ENCODE measurements around the gene DLK1. TPM values are rescaled to one million over a fixed set of nuclear protein-coding genes. Genes with fewer than 3 reads are reported as not detected.

The DLK1 gene
- total and polyA plus RNA-seq, 2 of the 13 experiments (the other 11 are each of a cell fraction or from before 2014, with no cell fraction given), result 95.5 to 312 TPM

- CTCF ChIA-PET (ENCODE audit: low intra/inter-chr PET ratio, low total read pairs), result no interaction called here
- H3K27me3 ChIP-seq (ENCODE audit: control insufficient read depth in 1 of 2, insufficient read depth in 2 of 2, low read length in 2 of 2), result no peaks in the 10 kb centered on the region
These were observed 44.0 kb downstream of the DLK1 start for GRCh38 chr14:100770605-100771120.

More at GRCh38 chr14:100770605-100771120, 44.0 kb downstream of the DLK1 start:
- ATAC-seq, result no peak
- Histone ChIP-seq H2AFZ (ENCODE audit: low read length) (no peak overlapping the region), H3K36me3 (replicated peaks in 1 of 2; ENCODE audit: control insufficient read depth in 1 of 2, insufficient read depth in 2 of 2, low read length in 2 of 2) (no peaks in the 10 kb centered on the region), H3K4me3 (replicated peaks in 1 of 3; ENCODE audit: insufficient read depth in 1 of 3, low read depth in 2 of 3, low read length in 3 of 3) (no peak overlapping the region), H3K9me3 (ENCODE audit: low read length) (peaks cover 6% of the 10 kb centered on the region), H3K4me2 (ENCODE audit: low read depth, low read length) (no peak overlapping the region), H3K4me1 (ENCODE audit: insufficient read depth, low read length) (peaks cover 37% of the 10 kb centered on the region), H3K27ac (ENCODE audit: extremely low read length, insufficient read depth, low read length) (peak overlapping the region; percentile 36), H3K9ac (ENCODE audit: insufficient read depth, low read depth, low read length) (no peak overlapping the region), H4K20me1 (ENCODE audit: insufficient read depth, low read length) (no peaks in the 10 kb centered on the region), H3K79me2 (ENCODE audit: insufficient read depth, low read length) (no peaks in the 10 kb centered on the region)
- BruUV-seq (replicated peaks), result no TSS peak
- POLR2A ChIA-PET, result interaction anchor here (0.8 to 4.3 kb wide), 6 partner anchors 9 to 51 kb away, joined by 3 to 34 read pairs (median 6); no protein-coding TSS in a partner anchor
- in situ Hi-C loops (cut with HindIII; ENCODE audit: extremely low pct_ligation_motif_present, low pct_unique_long_range_greater_than_20kb), result no loop called here
- DNase-seq (ENCODE audit: low spot score), result no peak
- WGBS (ENCODE audit: low lambda C conversion rate), result 95% methylated on average over 5 of the region's 5 CpGs
- FAIRE-seq, result no peak
- intact Hi-C loops (cut with micrococcal nuclease; ENCODE audit: unreplicated experiment), result no loop called here
- TF ChIP-seq MAF1 (CRISPR knock-in tag; IDR thresholded peaks at IDR 0.05; ENCODE audit: borderline replicate concordance), result no peak
- no peak for TF ChIP-seq HNF4G (IDR thresholded peaks at IDR 0.05; ENCODE audit: borderline replicate concordance, low read depth, low read length)
- no peak for TF ChIP-seq HNF4G (CRISPR knock-in tag; IDR thresholded peaks at IDR 0.05; ENCODE audit: borderline replicate concordance, low read depth)
- TF ChIP-seq SRSF1 (optimal IDR thresholded peaks at IDR 0.05; ENCODE audit: low read depth, low read length), result no peak
- TF ChIP-seq ELF3 (CRISPR knock-in tag; IDR thresholded peaks at IDR 0.05), result no peak
- no peak for TF ChIP-seq GLI4 (CRISPR knock-in tag; IDR thresholded peaks at IDR 0.05; ENCODE audit: borderline replicate concordance)
- TF ChIP-seq ZKSCAN1 (IDR thresholded peaks at IDR 0.05; ENCODE audit: low read length), result no peak
- no peak for TF ChIP-seq ZNF232 (CRISPR knock-in tag; IDR thresholded peaks at IDR 0.05; ENCODE audit: borderline replicate concordance)
- peak; percentile 45; the same call in 1 of the 2 replicates for TF ChIP-seq POGK (CRISPR knock-in tag; conservative IDR thresholded peaks at IDR 0.05)
- no peak for TF ChIP-seq SRF (IDR thresholded peaks at IDR 0.05; ENCODE audit: low read depth, low read length)
- TF ChIP-seq HMG20B (CRISPR knock-in tag; conservative IDR thresholded peaks at IDR 0.05), result no peak
- TF ChIP-seq TBX2 (CRISPR knock-in tag; IDR thresholded peaks at IDR 0.05; ENCODE audit: borderline replicate concordance), result peak; percentile 13; the same call in 1 of the 2 replicates
- 0 out of 2 replicates have a peak, but pooled peaks have one; percentile 19 for TF ChIP-seq SP2 (CRISPR knock-in tag; IDR thresholded peaks at IDR 0.05)
- no peak for TF ChIP-seq ZNF720 (CRISPR knock-in tag; IDR thresholded peaks at IDR 0.05)
